ENCODE measurements around the gene DDX1.
"Not testable (repeated sequence)": the region's sequence is repeated elsewhere in the genome, so short reads cannot be mapped to it uniquely, and the experiment has no call there.

The DDX1 gene

GRCh38 chr2:15614545-15615300 is 23.1 kb downstream of the DDX1 start:
- peaks cover 11% of the 10 kb centered on the region for H3K36me3 Mint-ChIP-seq
- H3K27ac Mint-ChIP-seq, result no peak overlapping the region
- H3K9me3 Mint-ChIP-seq (ENCODE audit: low read depth), result no peaks in the 10 kb centered on the region
- peaks cover 3% of the 10 kb centered on the region for H3K4me1 Mint-ChIP-seq (ENCODE audit: low read depth)
- H3K4me3 Mint-ChIP-seq, result no peak overlapping the region
- no peaks in the 10 kb centered on the region for H3K27me3 Mint-ChIP-seq

GRCh38 chr2:15615301-15615920 is 23.7 kb downstream of the DDX1 start:
- peaks cover 3% of the 10 kb centered on the region for H3K4me1 Mint-ChIP-seq (ENCODE audit: low read depth)
- H3K9me3 Mint-ChIP-seq (ENCODE audit: low read depth), result no peaks in the 10 kb centered on the region
- H3K36me3 Mint-ChIP-seq, result peaks cover 7% of the 10 kb centered on the region
- H3K27me3 Mint-ChIP-seq, result no peaks in the 10 kb centered on the region
- no peak overlapping the region for H3K27ac Mint-ChIP-seq
- no peak overlapping the region for H3K4me3 Mint-ChIP-seq

GRCh38 chr2:15616429-15616828 is 24.8 kb downstream of the DDX1 start:
- Mint-ChIP-seq H3K36me3 (peaks cover 5% of the 10 kb centered on the region), H3K27ac (no peak overlapping the region), H3K27me3 (no peaks in the 10 kb centered on the region)

GRCh38 chr2:15616850-15617777 is 25.4 kb downstream of the DDX1 start:
- H3K4me3 Mint-ChIP-seq, result no peak overlapping the region
- peaks cover 3% of the 10 kb centered on the region for H3K4me1 Mint-ChIP-seq (ENCODE audit: low read depth)
- peaks cover 5% of the 10 kb centered on the region for H3K36me3 Mint-ChIP-seq
- no peak overlapping the region for H3K27ac Mint-ChIP-seq
- H3K27me3 Mint-ChIP-seq, result no peaks in the 10 kb centered on the region
- H3K9me3 Mint-ChIP-seq (ENCODE audit: low read depth), result no peaks in the 10 kb centered on the region

More at GRCh38 chr2:15616429-15616828, 24.8 kb downstream of the DDX1 start:
- H3K4me3 Mint-ChIP-seq, result no peak overlapping the region
- H3K4me1 Mint-ChIP-seq (ENCODE audit: low read depth), result peaks cover 3% of the 10 kb centered on the region
- H3K9me3 Mint-ChIP-seq (ENCODE audit: low read depth), result no peaks in the 10 kb centered on the region

GRCh38 chr2:15617778-15618448 is 26.2 kb downstream of the DDX1 start:
- Mint-ChIP-seq H3K36me3 (peaks cover 10% of the 10 kb centered on the region), H3K4me1 (ENCODE audit: low read depth) (peaks cover 3% of the 10 kb centered on the region), H3K4me3 (no peak overlapping the region), H3K27me3 (no peaks in the 10 kb centered on the region), H3K27ac (no peak overlapping the region), H3K9me3 (ENCODE audit: low read depth) (no peaks in the 10 kb centered on the region)

- no peak overlapping the region for H3K4me3 Mint-ChIP-seq
- peaks cover 12% of the 10 kb centered on the region for H3K36me3 Mint-ChIP-seq
- H3K9me3 Mint-ChIP-seq (ENCODE audit: low read depth), result no peaks in the 10 kb centered on the region
- H3K27ac Mint-ChIP-seq, result no peak overlapping the region
- H3K27me3 Mint-ChIP-seq, result no peaks in the 10 kb centered on the region
- H3K4me1 Mint-ChIP-seq (ENCODE audit: low read depth), result peaks cover under 1% of the 10 kb centered on the region
Measured at GRCh38 chr2:15618449-15618855, 26.8 kb downstream of the DDX1 start.

GRCh38 chr2:15619076-15619475 is 27.4 kb downstream of the DDX1 start:
- Mint-ChIP-seq H3K36me3 (peaks cover 15% of the 10 kb centered on the region), H3K27ac (no peak overlapping the region), H3K4me3 (no peak overlapping the region), H3K27me3 (no peaks in the 10 kb centered on the region), H3K9me3 (ENCODE audit: low read depth) (no peaks in the 10 kb centered on the region), H3K4me1 (ENCODE audit: low read depth) (no peaks in the 10 kb centered on the region)

GRCh38 chr2:15619510-15619909 is 27.8 kb downstream of the DDX1 start:
- no peaks in the 10 kb centered on the region for H3K27me3 Mint-ChIP-seq
- H3K9me3 Mint-ChIP-seq (ENCODE audit: low read depth), result no peaks in the 10 kb centered on the region
- peaks cover 20% of the 10 kb centered on the region for H3K36me3 Mint-ChIP-seq
- H3K4me1 Mint-ChIP-seq (ENCODE audit: low read depth), result no peaks in the 10 kb centered on the region
- no peak overlapping the region for H3K4me3 Mint-ChIP-seq
- no peak overlapping the region for H3K27ac Mint-ChIP-seq

GRCh38 chr2:15619938-15620337 is 28.3 kb downstream of the DDX1 start:
- Mint-ChIP-seq H3K36me3 (peaks cover 21% of the 10 kb centered on the region), H3K9me3 (ENCODE audit: low read depth) (no peaks in the 10 kb centered on the region), H3K4me3 (no peak overlapping the region), H3K4me1 (ENCODE audit: low read depth) (no peaks in the 10 kb centered on the region), H3K27me3 (no peaks in the 10 kb centered on the region), H3K27ac (no peak overlapping the region)

- H3K4me1 Mint-ChIP-seq (ENCODE audit: low read depth), result no peaks in the 10 kb centered on the region
- no peak overlapping the region for H3K4me3 Mint-ChIP-seq
- no peak overlapping the region for H3K27ac Mint-ChIP-seq
- H3K27me3 Mint-ChIP-seq, result no peaks in the 10 kb centered on the region
- peaks cover 21% of the 10 kb centered on the region for H3K36me3 Mint-ChIP-seq
- H3K9me3 Mint-ChIP-seq (ENCODE audit: low read depth), result no peaks in the 10 kb centered on the region
Measured at GRCh38 chr2:15620340-15620739, 28.7 kb downstream of the DDX1 start.

GRCh38 chr2:15620857-15621471 is 29.3 kb downstream of the DDX1 start:
- Mint-ChIP-seq H3K4me3 (no peak overlapping the region), H3K27ac (no peak overlapping the region), H3K36me3 (peaks cover 23% of the 10 kb centered on the region), H3K4me1 (ENCODE audit: low read depth) (no peaks in the 10 kb centered on the region), H3K9me3 (ENCODE audit: low read depth) (no peaks in the 10 kb centered on the region), H3K27me3 (no peaks in the 10 kb centered on the region)

GRCh38 chr2:15621472-15621870 is 29.8 kb downstream of the DDX1 start:
- H3K4me3 Mint-ChIP-seq; H3K27ac Mint-ChIP-seq; H3K4me1 Mint-ChIP-seq (ENCODE audit: low read depth); H3K9me3 Mint-ChIP-seq (ENCODE audit: low read depth); H3K27me3 Mint-ChIP-seq: not testable (repeated sequence)
- H3K36me3 Mint-ChIP-seq, result peaks cover 23% of the 10 kb centered on the region

GRCh38 chr2:15622214-15622613 is 30.5 kb downstream of the DDX1 start:
- Mint-ChIP-seq H3K27ac (no peak overlapping the region), H3K9me3 (ENCODE audit: low read depth) (no peaks in the 10 kb centered on the region), H3K36me3 (peaks cover 23% of the 10 kb centered on the region), H3K27me3 (no peaks in the 10 kb centered on the region), H3K4me1 (ENCODE audit: low read depth) (no peaks in the 10 kb centered on the region), H3K4me3 (no peak overlapping the region)

All from activated naive CD8-positive, alpha-beta T cell (primary cell).